ENCODE results near the gene GPRC5A.

DNA sequence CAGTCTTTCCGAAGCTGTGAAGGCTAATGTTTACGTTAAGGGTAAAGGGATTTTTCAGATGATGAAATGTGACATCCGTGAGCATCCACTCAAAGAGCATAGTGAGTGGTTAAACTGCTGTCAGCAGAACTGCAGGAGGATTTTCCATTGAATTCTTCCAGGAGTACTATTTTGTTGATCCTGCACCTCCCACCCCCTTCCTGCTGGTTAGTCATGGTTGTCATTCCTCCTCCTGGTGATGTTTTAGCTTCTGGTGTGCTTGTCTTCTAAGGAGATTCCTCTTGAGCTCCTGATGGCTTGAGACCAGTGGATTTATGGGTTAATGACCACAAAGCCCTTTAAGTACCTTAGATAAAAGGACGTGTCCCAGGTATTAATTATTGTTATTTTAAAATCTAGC, 63.0 kb downstream of the GPRC5A start:
- no peak for TF ChIP-seq BCL11A (IDR thresholded peaks at IDR 0.05; ENCODE audit: low read depth, low read length)
- no peak for TF ChIP-seq EZH2 (IDR thresholded peaks at IDR 0.05; ENCODE audit: borderline replicate concordance, control insufficient read depth, low read depth, low read length)
- no peak for TF ChIP-seq USF1 (IDR thresholded peaks at IDR 0.05; ENCODE audit: borderline replicate concordance, extremely low read length, insufficient read depth, low read depth, low read length)
- TF ChIP-seq GABPA (IDR thresholded peaks at IDR 0.05; ENCODE audit: low read depth) = no peak
- TF ChIP-seq EP300 (IDR thresholded peaks at IDR 0.05; ENCODE audit: borderline replicate concordance in 1 of 2, control insufficient read depth in 1 of 2, low read depth in 2 of 2, low read length in 2 of 2) = no peak
- TF ChIP-seq, protein P1, sequence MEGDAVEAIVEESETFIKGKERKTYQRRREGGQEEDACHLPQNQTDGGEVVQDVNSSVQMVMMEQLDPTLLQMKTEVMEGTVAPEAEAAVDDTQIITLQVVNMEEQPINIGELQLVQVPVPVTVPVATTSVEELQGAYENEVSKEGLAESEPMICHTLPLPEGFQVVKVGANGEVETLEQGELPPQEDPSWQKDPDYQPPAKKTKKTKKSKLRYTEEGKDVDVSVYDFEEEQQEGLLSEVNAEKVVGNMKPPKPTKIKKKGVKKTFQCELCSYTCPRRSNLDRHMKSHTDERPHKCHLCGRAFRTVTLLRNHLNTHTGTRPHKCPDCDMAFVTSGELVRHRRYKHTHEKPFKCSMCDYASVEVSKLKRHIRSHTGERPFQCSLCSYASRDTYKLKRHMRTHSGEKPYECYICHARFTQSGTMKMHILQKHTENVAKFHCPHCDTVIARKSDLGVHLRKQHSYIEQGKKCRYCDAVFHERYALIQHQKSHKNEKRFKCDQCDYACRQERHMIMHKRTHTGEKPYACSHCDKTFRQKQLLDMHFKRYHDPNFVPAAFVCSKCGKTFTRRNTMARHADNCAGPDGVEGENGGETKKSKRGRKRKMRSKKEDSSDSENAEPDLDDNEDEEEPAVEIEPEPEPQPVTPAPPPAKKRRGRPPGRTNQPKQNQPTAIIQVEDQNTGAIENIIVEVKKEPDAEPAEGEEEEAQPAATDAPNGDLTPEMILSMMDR (IDR thresholded peaks at IDR 0.05 in 2 of 3, conservative IDR thresholded peaks at IDR 0.05 in 1 of 3; ENCODE audit: control insufficient read depth in 2 of 3, extremely low read depth in 1 of 3, insufficient read depth in 1 of 3, low read depth in 3 of 3, low read length in 3 of 3) = no peak
- TF ChIP-seq RELA (IDR thresholded peaks at IDR 0.05; ENCODE audit: borderline replicate concordance, partially characterized antibody) = no peak

Data from GM12878 (cell line).